ENCODE results near the gene GPR183. TPM values are rescaled to one million over a fixed set of nuclear protein-coding genes. Genes with fewer than 3 reads are reported as not detected.

Gene GPR183
- total and polyA plus RNA-seq, 2 of the 8 experiments (the other 6 are each of a cell fraction or from before 2014, with no cell fraction given) = not detected

DNA sequence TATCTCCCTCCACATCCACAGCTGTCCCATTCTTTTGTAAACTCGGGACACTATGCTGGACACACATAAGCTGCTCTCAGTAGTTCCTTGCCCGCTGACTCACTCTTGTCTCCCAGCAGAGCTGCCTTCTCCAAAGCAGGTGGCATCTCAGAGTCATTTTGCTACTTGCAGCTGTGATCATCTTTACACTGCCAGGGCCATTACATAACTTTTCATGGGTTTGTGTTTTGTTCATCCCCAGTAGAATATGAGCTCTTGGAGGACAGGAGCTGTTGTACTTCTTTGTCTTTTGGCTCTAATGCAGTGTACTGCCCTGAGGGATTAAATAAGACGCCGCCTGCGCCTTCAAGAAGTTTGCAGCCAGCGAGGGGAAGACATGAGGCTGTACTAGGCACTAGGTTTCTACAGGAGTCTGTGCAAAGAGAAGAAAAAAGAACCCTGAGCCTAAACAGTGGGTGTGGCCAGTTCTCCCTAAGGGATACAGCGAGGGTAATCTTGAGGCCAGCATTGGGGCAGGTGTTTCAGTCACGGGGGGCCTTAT, 40.8 kb upstream of the GPR183 start (continued):
- TF ChIP-seq, protein P1, sequence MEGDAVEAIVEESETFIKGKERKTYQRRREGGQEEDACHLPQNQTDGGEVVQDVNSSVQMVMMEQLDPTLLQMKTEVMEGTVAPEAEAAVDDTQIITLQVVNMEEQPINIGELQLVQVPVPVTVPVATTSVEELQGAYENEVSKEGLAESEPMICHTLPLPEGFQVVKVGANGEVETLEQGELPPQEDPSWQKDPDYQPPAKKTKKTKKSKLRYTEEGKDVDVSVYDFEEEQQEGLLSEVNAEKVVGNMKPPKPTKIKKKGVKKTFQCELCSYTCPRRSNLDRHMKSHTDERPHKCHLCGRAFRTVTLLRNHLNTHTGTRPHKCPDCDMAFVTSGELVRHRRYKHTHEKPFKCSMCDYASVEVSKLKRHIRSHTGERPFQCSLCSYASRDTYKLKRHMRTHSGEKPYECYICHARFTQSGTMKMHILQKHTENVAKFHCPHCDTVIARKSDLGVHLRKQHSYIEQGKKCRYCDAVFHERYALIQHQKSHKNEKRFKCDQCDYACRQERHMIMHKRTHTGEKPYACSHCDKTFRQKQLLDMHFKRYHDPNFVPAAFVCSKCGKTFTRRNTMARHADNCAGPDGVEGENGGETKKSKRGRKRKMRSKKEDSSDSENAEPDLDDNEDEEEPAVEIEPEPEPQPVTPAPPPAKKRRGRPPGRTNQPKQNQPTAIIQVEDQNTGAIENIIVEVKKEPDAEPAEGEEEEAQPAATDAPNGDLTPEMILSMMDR (IDR thresholded peaks at IDR 0.05; ENCODE audit: control extremely low read depth in 1 of 3, insufficient read depth in 1 of 3, low read depth in 1 of 3, low read length in 3 of 3) = no peak
- TF ChIP-seq SP4 (IDR thresholded peaks at IDR 0.05; ENCODE audit: low read length) (no peak), JUN (IDR thresholded peaks at IDR 0.05; ENCODE audit: low read depth, low read length) (no peak), BACH1 (IDR thresholded peaks at IDR 0.05; ENCODE audit: low read length) (no peak), SIX5 (IDR thresholded peaks at IDR 0.05; ENCODE audit: low read depth, low read length) (no peak)
